Pancreas (tissue), 10 donors: ENCODE results near the gene MYRF. TPM values are rescaled to one million over a fixed set of nuclear protein-coding genes. Genes with fewer than 3 reads are reported as not detected.
A peak's percentile ranks its signal among the peaks of the same experiment; 100 is the strongest.

Experiments
- ATAC-seq, 4 donors: fragments of 200-7000 bp; cut with Tn5 transposase; one replicate each; pipeline versions ENCODE4 v1.8.0 to v1.9.1; 2020; ENCODE audit warnings: mild to moderate bottlenecking in 4 of 4, moderate library complexity in 4 of 4
- DNase-seq, 6 donors: peaks; one replicate each; pipeline ENCODE4 v3.0.0-alpha.2; 2020
- FAIRE-seq: peaks from 2 replicates; lab custom pipeline; 2012; peaks lifted over from hg19 to GRCh38; lab: Jason Lieb, UNC
- H3K27ac ChIP-seq, 4 donors: fragments of 200-600 bp; sonication (generic); 1 replicate in 3 of 4; 2 replicates in 1 of 4; pipeline versions ENCODE4 v1.5.0 to v1.8.0; 2020
- H3K27me3 ChIP-seq, 4 donors: fragments of 200-600 bp; one replicate each; pipeline ENCODE4 v1.8.0; 2021
- H3K36me3 ChIP-seq, 3 donors: fragments of 200-600 bp; sonication (generic) in 1 of 3; one replicate each; pipeline versions ENCODE4 v1.5.0 to v1.8.0; 2020 to 2021
- H3K4me1 ChIP-seq, 3 donors: fragments of 200-600 bp; one replicate each; pipeline ENCODE4 v1.8.0; 2021
- H3K4me3 ChIP-seq, 4 donors: fragments of 200-600 bp; sonication (generic) in 2 of 4; one replicate each; pipeline versions ENCODE4 v1.5.0 to v1.8.0; 2020 to 2021
- H3K9me3 ChIP-seq, 4 donors: fragments of 200-600 bp; one replicate each; pipeline ENCODE4 v1.8.0; 2021
- WGBS, 2 donors: extraction: QIAGEN DNeasy Blood & Tissue Kit; methylation state at CpG; one replicate each; pipeline ENCODE4 v1.1.7; 2013; 5-methylcytosine and 5-hydroxymethylcytosine counted together
- intact Hi-C, 3 donors: fragments of 100-400 bp; cut with DNase I; formaldehyde crosslinking; loops; one replicate each; pipeline versions ENCODE4 v1.11.1 to v1.14.2; 2022
- polyA plus RNA-seq, 2 donors: library from polyadenylated mRNA; stranded (reverse); fragments of 200-250 nt; gene quantifications; one replicate each; pipeline ENCODE4 v1.2.3, GENCODE V29; 2013
- total RNA-seq, 6 donors: library from RNA; stranded (reverse); fragmentation: NEBNext Ultra II Directional in 4 of 6; extraction: Animal tissue kit (Norgen Biotek cat#: 25700) in 4 of 6; gene quantifications; one replicate each; pipeline versions ENCODE4 v1.2.1 to v1.2.4, GENCODE V29; 2021 to 2023
- TF ChIP-seq, protein P1 (sequence below), 4 donors: fragments of 200-600 bp; sonication (generic) in 3 of 4; IDR thresholded peaks; one replicate each; pipeline versions ENCODE4 v1.5.0 to v1.8.0; 2021; ENCODE audit warnings: antibody characterized with exemption in 4 of 4
- donor health status: healthy with polysubstance abuse.
- donor health status: DM: no; HTN: no; CAD: no; lungs with moderate emphysema.
- donor health status: DM: no; HTN: no; CAD: no.
- donor health status: control.
- donor health status: control.
- donor health status: Bipolar disorder and iron deficiency.
- donor health status: DM: yes; HTN: yes; CAD: no.
- donor health status: DM: no; HTN: no; CAD: no.
- donor health status: DM: no; HTN: no; CAD: no.
- donor health status: DM: yes; HTN: yes; CAD: no.

The MYRF gene
- total and polyA plus RNA-seq, 8 donors = 19.1 to 69.3 (median 30.2) TPM

DNA sequence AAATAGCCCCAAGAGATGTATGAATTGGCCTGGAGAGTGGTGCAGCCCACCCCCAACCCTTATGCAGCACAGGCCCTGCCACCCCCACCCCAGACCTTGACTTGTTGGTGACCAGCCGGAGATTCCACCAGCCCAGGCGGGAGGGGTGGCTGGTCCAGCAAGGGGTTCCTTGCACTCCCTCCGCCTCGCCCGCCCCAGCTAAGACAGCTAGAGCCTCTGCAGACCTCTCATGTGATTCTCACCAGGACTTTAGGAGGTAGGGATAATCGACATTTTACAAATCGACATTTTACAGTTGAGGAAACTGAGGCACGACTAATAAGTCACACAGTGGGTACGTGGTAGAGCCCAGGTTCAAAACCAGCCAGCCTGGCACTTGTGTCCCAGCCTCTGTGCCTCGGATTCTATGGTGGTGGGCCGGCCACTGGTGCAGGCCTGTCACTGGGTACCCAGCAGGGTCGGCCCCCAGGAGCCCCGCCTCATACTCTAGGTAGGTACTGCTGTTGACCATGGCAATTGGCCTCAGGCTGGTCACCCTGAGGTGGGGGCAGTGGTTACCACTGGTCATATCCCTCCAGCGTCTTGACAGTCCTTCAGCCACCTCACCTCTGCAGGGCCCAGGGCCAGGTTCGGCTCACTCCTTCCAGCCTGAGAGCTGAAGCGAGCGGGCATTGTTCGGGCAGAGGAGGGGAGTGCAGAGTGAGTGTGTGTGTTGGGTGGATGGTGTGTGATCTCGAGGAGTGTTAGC lies 35.0 kb upstream of the MYRF start:
- WGBS, 2 donors = 89 to 91% methylated on average over 19 of the region's 19 CpGs
- no peaks in the 10 kb centered on the region for H3K36me3 ChIP-seq
- no peak for FAIRE-seq
- DNase-seq = no peak
- TF ChIP-seq, protein P1, sequence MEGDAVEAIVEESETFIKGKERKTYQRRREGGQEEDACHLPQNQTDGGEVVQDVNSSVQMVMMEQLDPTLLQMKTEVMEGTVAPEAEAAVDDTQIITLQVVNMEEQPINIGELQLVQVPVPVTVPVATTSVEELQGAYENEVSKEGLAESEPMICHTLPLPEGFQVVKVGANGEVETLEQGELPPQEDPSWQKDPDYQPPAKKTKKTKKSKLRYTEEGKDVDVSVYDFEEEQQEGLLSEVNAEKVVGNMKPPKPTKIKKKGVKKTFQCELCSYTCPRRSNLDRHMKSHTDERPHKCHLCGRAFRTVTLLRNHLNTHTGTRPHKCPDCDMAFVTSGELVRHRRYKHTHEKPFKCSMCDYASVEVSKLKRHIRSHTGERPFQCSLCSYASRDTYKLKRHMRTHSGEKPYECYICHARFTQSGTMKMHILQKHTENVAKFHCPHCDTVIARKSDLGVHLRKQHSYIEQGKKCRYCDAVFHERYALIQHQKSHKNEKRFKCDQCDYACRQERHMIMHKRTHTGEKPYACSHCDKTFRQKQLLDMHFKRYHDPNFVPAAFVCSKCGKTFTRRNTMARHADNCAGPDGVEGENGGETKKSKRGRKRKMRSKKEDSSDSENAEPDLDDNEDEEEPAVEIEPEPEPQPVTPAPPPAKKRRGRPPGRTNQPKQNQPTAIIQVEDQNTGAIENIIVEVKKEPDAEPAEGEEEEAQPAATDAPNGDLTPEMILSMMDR (IDR thresholded peaks at IDR 0.05) = no peak
- H3K4me1 ChIP-seq = no peaks in the 10 kb centered on the region
- intact Hi-C loops = no loop called here
- no peaks in the 10 kb centered on the region for H3K9me3 ChIP-seq
- H3K27ac ChIP-seq = no peak overlapping the region
- H3K4me3 ChIP-seq = no peak overlapping the region
- no peak for ATAC-seq
- H3K27me3 ChIP-seq = no peaks in the 10 kb centered on the region

GRCh38 chr11:61718046-61718531 lies 34.3 kb upstream of the MYRF start:
- Histone ChIP-seq H3K27me3 (no peaks in the 10 kb centered on the region), H3K27ac (no peak overlapping the region), H3K9me3 (no peaks in the 10 kb centered on the region), H3K4me3 (no peak overlapping the region), H3K4me1 (no peaks in the 10 kb centered on the region), H3K36me3 (peaks cover 0 to 4% (median 0%) of the 10 kb centered on the region in 3 donors)
- no peak for ATAC-seq
- no peak for FAIRE-seq
- no peak for DNase-seq
- intact Hi-C loops = no loop called here
- WGBS, 2 donors = 65 to 80% methylated on average over 9 of the region's 9 CpGs
- TF ChIP-seq, protein P1 (IDR thresholded peaks at IDR 0.05) = no peak

- ATAC-seq (peak in 3 of 4 donors; percentile 17 to 37 (median 29)), FAIRE-seq (no peak)
- H3K4me3 ChIP-seq = no peak overlapping the region
Measured at GRCh38 chr11:61718621-61719302, 33.7 kb upstream of the MYRF start.

GRCh38 chr11:61719978-61720377 lies 32.5 kb upstream of the MYRF start:
- no peak for ATAC-seq
- 88 to 95% methylated on average over 12 of the region's 12 CpGs for WGBS, 2 donors
- TF ChIP-seq, protein P1 (IDR thresholded peaks at IDR 0.05) = no peak
- Histone ChIP-seq H3K27ac (no peak overlapping the region), H3K4me3 (no peak overlapping the region), H3K9me3 (no peaks in the 10 kb centered on the region), H3K27me3 (no peaks in the 10 kb centered on the region), H3K4me1 (no peaks in the 10 kb centered on the region), H3K36me3 (peaks cover 0 to 16% (median 0%) of the 10 kb centered on the region in 3 donors)
- FAIRE-seq = no peak
- intact Hi-C loops = no loop called here
- no peak for DNase-seq

More at GRCh38 chr11:61718621-61719302, 33.7 kb upstream of the MYRF start:
- WGBS, 2 donors = 79 to 86% methylated on average over 18 to 21 of the region's 21 CpGs
- TF ChIP-seq, protein P1 (IDR thresholded peaks at IDR 0.05) = no peak
- Histone ChIP-seq H3K36me3 (peaks cover 0 to 11% (median 0%) of the 10 kb centered on the region in 3 donors), H3K4me1 (no peaks in the 10 kb centered on the region), H3K9me3 (no peaks in the 10 kb centered on the region), H3K27me3 (no peaks in the 10 kb centered on the region), H3K27ac (no peak overlapping the region)
- peak in 1 of 6 donors; percentile 77 for DNase-seq
- intact Hi-C loops = no loop called here
